Endothelial cell of umbilical vein (primary cell): ENCODE results near the gene ZCCHC4. TPM values are rescaled to one million over a fixed set of nuclear protein-coding genes. Genes with fewer than 3 reads are reported as not detected.

Experiments used
- BruUV-seq: library from RNA; stranded (reverse); fragments of 400-500 nt; replicated peaks from 2 replicates; lab custom pipeline; 2021; lab: Mats Ljungman, UMichigan
- CTCF ChIA-PET: fragments of 300-600, 350-600 bp; sonication (Branson Sonifier 250); formaldehyde crosslinking; loops from one replicate; lab custom pipeline; 2021; ENCODE audit warnings: antibody characterized with exemption, inconsistent platforms; lab: Charles Lee
- POLR2A ChIA-PET: fragments of 300-600, 350-600 bp; sonication (Branson Sonifier 250); formaldehyde crosslinking; loops from one replicate; lab custom pipeline; 2021; ENCODE audit warnings: antibody characterized with exemption, inconsistent platforms; lab: Charles Lee
- DNase-seq: peaks from one replicate; pipeline ENCODE4 v3.0.0-alpha.2; 2011; ENCODE audit warnings: low read depth, low spot score
- FAIRE-seq: peaks from 2 replicates; lab custom pipeline; 2011; peaks lifted over from hg19 to GRCh38; lab: Jason Lieb, UNC
- H2AFZ ChIP-seq: 2 replicates; pipeline ENCODE4 v1.6.0; 2012; ENCODE audit warnings: low read depth, low read length, control low read depth, inconsistent platforms
- H3K27ac ChIP-seq: 2 replicates; pipeline ENCODE4 v1.5.1; 2011; ENCODE audit warnings: low read depth, mild to moderate bottlenecking, control low read depth, low read length, moderate library complexity; ENCODE audit not compliant: insufficient read depth
- H3K27me3 ChIP-seq, 2 experiments: 2 replicates each; pipeline versions ENCODE4 v1.6.0 to v1.6.1; 2011; ENCODE audit warnings: low read length in 2 of 2, mixed read lengths in 1 of 2; ENCODE audit not compliant: control insufficient read depth in 2 of 2, insufficient read depth in 2 of 2
- H3K36me3 ChIP-seq, 2 experiments: 2 replicates in 1 of 2; 3 replicates in 1 of 2; pipeline ENCODE4 v1.5.1; 2011; ENCODE audit warnings: low read length in 2 of 2, mild to moderate bottlenecking in 1 of 2, moderate library complexity in 1 of 2; ENCODE audit not compliant: control insufficient read depth in 2 of 2, insufficient read depth in 2 of 2; ENCODE audit errors: extremely low read depth in 1 of 2
- H3K4me1 ChIP-seq: 3 replicates; pipeline ENCODE4 v1.5.1; 2011; ENCODE audit warnings: mild to moderate bottlenecking, low read length; ENCODE audit not compliant: control insufficient read depth, insufficient read depth; ENCODE audit errors: extremely low read depth
- H3K4me2 ChIP-seq: 2 replicates; pipeline ENCODE4 v1.6.1; 2011; ENCODE audit warnings: low read length, control low read depth, mixed read lengths; ENCODE audit not compliant: insufficient read depth
- H3K4me3 ChIP-seq, 3 experiments: fragments of 200-600 bp in 1 of 3; sonication (generic), shearing (Covaris generic) in 1 of 3; replicated peaks in 1 of 3; 2 replicates each; pipeline ENCODE4 v1.5.1; 2011 to 2016; ENCODE audit warnings: control low read depth in 3 of 3, low read length in 3 of 3, mild to moderate bottlenecking in 2 of 3, inconsistent platforms in 1 of 3, low read depth in 1 of 3, moderate library complexity in 1 of 3; ENCODE audit not compliant: insufficient read depth in 1 of 3
- H3K79me2 ChIP-seq: 2 replicates; pipeline ENCODE4 v1.6.0; 2012; ENCODE audit warnings: low read length, inconsistent platforms; ENCODE audit not compliant: control insufficient read depth, insufficient read depth
- H3K9ac ChIP-seq: replicated peaks from 2 replicates; pipeline ENCODE3; 2011; ENCODE audit warnings: low read length, control low read depth; ENCODE audit not compliant: insufficient read depth; ENCODE audit errors: extremely low read depth
- H3K9me1 ChIP-seq: replicated peaks from 3 replicates; pipeline ENCODE4 v1.6.0; 2011; ENCODE audit warnings: mild to moderate bottlenecking, low read length; ENCODE audit not compliant: control insufficient read depth, insufficient read depth; ENCODE audit errors: extremely low read depth
- H3K9me3 ChIP-seq: replicated peaks from 2 replicates; pipeline ENCODE4 v1.5.1; 2012; ENCODE audit warnings: low read length, inconsistent platforms; ENCODE audit not compliant: control insufficient read depth, insufficient read depth
- H4K20me1 ChIP-seq: replicated peaks from 2 replicates; pipeline ENCODE3; 2011; ENCODE audit warnings: mild to moderate bottlenecking, low read length; ENCODE audit not compliant: control insufficient read depth, insufficient read depth; ENCODE audit errors: extremely low read depth
- CTCF ChIP-seq, 2 donors: IDR thresholded peaks; 1 replicate in 1 of 2; 2 replicates in 1 of 2; pipeline ENCODE4 v1.5.1; 2011; ENCODE audit warnings: low read length in 2 of 2, mild to moderate bottlenecking in 2 of 2, moderate library complexity in 2 of 2, control low read depth in 1 of 2, inconsistent platforms in 1 of 2, low read depth in 1 of 2; ENCODE audit not compliant: insufficient read depth in 1 of 2; ENCODE audit errors: extremely low read depth in 1 of 2
- EZH2 ChIP-seq: IDR thresholded peaks from 2 replicates; pipeline ENCODE4 v1.6.1; 2012; ENCODE audit warnings: borderline replicate concordance, low read depth, mild to moderate bottlenecking, moderate library complexity, low read length, inconsistent platforms; ENCODE audit not compliant: severe bottlenecking
- FOS ChIP-seq: IDR thresholded peaks from 2 replicates; pipeline ENCODE4 v1.6.1; 2011; ENCODE audit warnings: mild to moderate bottlenecking, low read length, moderate library complexity, borderline replicate concordance; ENCODE audit not compliant: insufficient read depth
- GATA2 ChIP-seq: IDR thresholded peaks from 2 replicates; pipeline ENCODE4 v1.7.0; 2011; ENCODE audit warnings: low read depth, mild to moderate bottlenecking, moderate library complexity, mixed read lengths, low read length; ENCODE audit not compliant: insufficient read length, insufficient read depth
- JUN ChIP-seq: IDR thresholded peaks from 2 replicates; pipeline ENCODE4 v1.6.1; 2011; ENCODE audit warnings: borderline replicate concordance, low read depth; ENCODE audit not compliant: insufficient read length, insufficient read depth
- MAX ChIP-seq: IDR thresholded peaks from 2 replicates; pipeline ENCODE4 v1.6.1; 2011; ENCODE audit not compliant: insufficient read depth, insufficient read length
- MYC ChIP-seq: IDR thresholded peaks from one replicate; pipeline ENCODE4 v1.6.1; 2011; ENCODE audit warnings: mild to moderate bottlenecking, low read depth, low read length
- POLR2A ChIP-seq: IDR thresholded peaks from 2 replicates; pipeline ENCODE4 v1.6.1; 2012; ENCODE audit warnings: low read depth, mild to moderate bottlenecking, control low read depth, low read length
- POLR2AphosphoS5 ChIP-seq: IDR thresholded peaks from 2 replicates; pipeline ENCODE4 v1.6.1; 2012; ENCODE audit warnings: low read depth, mild to moderate bottlenecking, control low read depth, low read length, moderate library complexity; ENCODE audit not compliant: insufficient read depth
- dilution Hi-C: fragments of 300-500 bp; cut with MboI; formaldehyde crosslinking; loops from one replicate; pipeline ENCODE4 v1.15.0; 2019; ENCODE audit warnings: low sequenced_read_pairs; ENCODE audit not compliant: extremely low pct_ligation_motif_present
- intact Hi-C: fragments of 100-400 bp; cut with micrococcal nuclease; formaldehyde crosslinking; loops from one replicate; pipeline ENCODE4 v1.10.0; 2022
- polyA plus RNA-seq, 4 experiments: library from polyadenylated mRNA; depleted of rRNA in 3 of 4; stranded (reverse) in 3 of 4; unstranded in 1 of 4; fragments of >200 nt; gene quantifications; 2 replicates each; pipeline versions ENCODE4 v1.2.1 to v1.2.3, GENCODE V29; 2011 to 2012; ENCODE audit warnings: missing spikeins in 1 of 4
- total RNA-seq: library from RNA; stranded (reverse); gene quantifications from 2 replicates; pipeline ENCODE4 v1.2.3, GENCODE V29; 2021

The ZCCHC4 gene
- total and polyA plus RNA-seq, 2 donors (not counting 3 experiments of a cell fraction or from before 2014, with no cell fraction given): 6.6 to 10.9 TPM

- H3K9me3 ChIP-seq: no peaks in the 10 kb centered on the region
- DNase-seq (no peak), FAIRE-seq (no peak)
- peaks cover 2% of the 10 kb centered on the region in 2 experiments for H3K36me3 ChIP-seq
- BruUV-seq: no TSS peak
- H3K4me2 ChIP-seq: no peak overlapping the region
- H3K79me2 ChIP-seq: no peaks in the 10 kb centered on the region
- H4K20me1 ChIP-seq: no peaks in the 10 kb centered on the region
- no peak overlapping the region for H3K9ac ChIP-seq
- CTCF ChIA-PET: interaction anchor here (0.8 to 2.2 kb wide), 5 partner anchors 8 to 448 kb away, joined by 3 to 9 read pairs (median 3); partner anchors contain the start of gene ZCCHC4
- no peak overlapping the region for H2AFZ ChIP-seq
- H3K9me1 ChIP-seq: no peaks in the 10 kb centered on the region
- no peaks in the 10 kb centered on the region for H3K4me1 ChIP-seq
- H3K27me3 ChIP-seq: no peaks in the 10 kb centered on the region
- dilution Hi-C loops (no loop called here), intact Hi-C loops (no loop called here)
- TF ChIP-seq MAX: no peak
- no peak for TF ChIP-seq GATA2
- TF ChIP-seq MYC: no peak
- no peak for TF ChIP-seq POLR2AphosphoS5
- no peak for TF ChIP-seq FOS
- no peak for TF ChIP-seq POLR2A
- no peak for TF ChIP-seq CTCF (IDR thresholded peaks at IDR 0.05; ENCODE audit: extremely low read depth in 1 of 2, insufficient read depth in 1 of 2, low read depth in 1 of 2, low read length in 2 of 2)
- no peak for TF ChIP-seq JUN
- no peak for TF ChIP-seq EZH2
- POLR2A ChIA-PET: no interaction called here
- H3K27ac ChIP-seq: no peak overlapping the region
- H3K4me3 ChIP-seq: no peak overlapping the region
Observed at GRCh38 chr4:25320336-25320735, 7.8 kb downstream of the ZCCHC4 start.
